HG03066 (cell line): Measurements from ENCODE around the gene ARFGEF2.
A peak's percentile ranks its signal among the peaks of the same experiment; 100 is the strongest.
"Not testable (repeated sequence)": the region's sequence is repeated elsewhere in the genome, so short reads cannot be mapped to it uniquely, and the experiment has no call there.

ENCODE experiments used
- ATAC-seq: cut with Tn5 transposase; IDR thresholded peaks from one replicate; pipeline ENCODE4 v1.9.1; 2021; ENCODE audit warnings: low read depth; ENCODE audit not compliant: unreplicated experiment

Gene ARFGEF2

DNA sequence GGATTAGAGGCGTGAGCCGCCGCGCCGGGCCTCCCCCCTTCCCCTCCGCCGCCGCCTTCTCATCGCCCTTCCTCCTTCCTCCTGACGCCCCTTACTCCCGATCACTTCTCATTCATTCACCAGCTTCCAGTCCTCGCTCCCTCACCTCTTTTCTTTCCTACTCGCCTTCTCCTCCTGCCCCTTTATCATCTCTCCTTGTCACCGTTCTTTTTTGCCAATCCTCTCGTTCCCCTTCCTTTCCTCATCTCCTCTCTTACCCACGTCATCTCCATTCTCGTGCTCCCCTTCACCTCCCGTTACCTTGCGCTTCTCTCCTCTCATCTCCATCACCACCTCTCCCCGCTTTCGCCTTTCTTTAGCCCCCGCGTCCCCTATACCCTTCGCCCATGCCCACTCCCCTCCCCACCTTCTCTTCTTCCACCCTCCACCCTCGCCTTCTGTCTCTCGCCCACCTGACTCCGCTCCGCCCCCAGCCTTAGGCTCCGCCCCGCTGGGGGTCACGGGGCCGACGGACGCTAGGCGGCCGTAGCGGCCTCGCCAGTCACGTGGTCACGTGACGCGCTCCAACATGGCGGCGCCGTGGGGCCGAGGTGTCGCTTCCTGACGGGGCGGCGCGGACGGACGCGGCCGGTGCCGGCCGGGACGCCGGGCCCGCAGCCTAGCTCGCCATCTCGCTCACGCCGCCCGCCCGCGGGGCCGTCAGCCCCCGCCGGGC, at the start of gene ARFGEF2:
Gene ARFGEF2 (plus strand): TSS at position 544 of the 715 bp plus-strand sequence. CDS start 179 bp downstream, outside the sequence.
- ATAC-seq: peak; percentile 77

DNA sequence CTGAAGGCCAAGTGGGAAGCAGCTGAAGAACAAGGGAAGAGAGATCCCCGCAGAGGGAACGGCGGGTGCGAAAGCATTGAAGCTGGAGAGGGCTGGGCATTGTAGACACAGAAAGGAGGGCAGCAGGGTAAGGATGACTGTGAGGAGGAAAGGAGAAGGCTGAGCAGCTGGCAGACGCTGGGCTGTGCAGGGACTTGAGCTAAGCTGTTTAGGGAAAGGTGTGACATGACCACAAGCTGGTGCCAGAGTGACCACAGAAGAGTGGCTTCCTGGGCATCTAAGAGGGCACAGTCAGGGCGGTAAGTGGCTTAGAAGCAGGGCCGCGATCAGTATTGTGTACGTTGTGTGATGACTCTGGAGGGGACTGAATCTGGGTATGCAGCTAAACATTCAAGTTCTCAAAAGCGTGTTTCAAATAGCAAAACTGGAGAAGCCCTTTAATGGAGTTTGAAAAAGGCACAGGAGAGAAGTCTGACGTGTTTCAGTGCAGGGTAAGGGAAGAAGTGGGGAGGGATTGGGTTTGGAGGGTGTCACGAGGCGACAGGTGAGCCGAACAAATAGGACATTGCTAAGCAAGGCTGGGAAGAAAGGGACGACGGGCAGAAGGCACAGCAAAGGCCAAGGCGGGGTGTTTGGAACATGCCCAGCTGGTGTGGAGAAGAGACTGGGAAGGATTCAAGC, 46.1 kb upstream of the ARFGEF2 start:
- ATAC-seq: no peak

DNA sequence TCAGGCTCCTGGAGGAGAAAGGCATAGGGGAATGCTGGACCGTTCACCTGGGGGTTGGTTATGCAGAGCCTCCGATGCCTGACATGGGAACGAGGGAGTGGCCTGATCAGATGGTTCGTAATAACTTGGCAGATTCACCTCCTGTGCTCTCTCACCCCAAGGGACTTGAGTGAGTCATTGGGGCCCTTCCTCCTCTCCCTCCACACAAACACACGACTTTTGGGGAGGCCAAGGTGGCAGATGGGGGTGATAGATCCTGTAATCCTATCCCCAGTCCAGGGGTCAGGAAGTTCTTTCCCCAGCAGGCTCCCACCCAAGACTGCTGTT, 45.6 kb upstream of the ARFGEF2 start:
- no peak for ATAC-seq

DNA sequence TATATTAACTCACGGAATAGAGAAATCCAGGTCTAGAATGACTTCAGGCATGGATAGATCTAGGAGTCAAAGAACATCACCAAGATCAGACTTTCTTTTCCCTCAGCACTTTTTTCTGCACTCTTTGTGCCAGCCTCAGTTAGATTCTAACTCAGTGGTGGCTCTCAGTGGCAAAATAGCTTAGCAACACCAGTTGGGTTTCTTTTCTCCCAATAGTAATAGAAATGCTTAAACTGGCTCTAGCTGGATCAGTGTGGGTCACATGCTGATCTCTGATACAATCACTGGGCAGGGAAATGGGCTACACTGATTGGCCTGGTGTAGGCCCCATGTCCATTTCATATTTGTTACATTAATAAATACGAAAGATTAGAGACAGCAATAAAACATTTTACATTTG, 44.2 kb upstream of the ARFGEF2 start:
- ATAC-seq: no peak

GRCh38 chr20:48878534-48879248, 42.8 kb upstream of the ARFGEF2 start:
- ATAC-seq: no peak

DNA sequence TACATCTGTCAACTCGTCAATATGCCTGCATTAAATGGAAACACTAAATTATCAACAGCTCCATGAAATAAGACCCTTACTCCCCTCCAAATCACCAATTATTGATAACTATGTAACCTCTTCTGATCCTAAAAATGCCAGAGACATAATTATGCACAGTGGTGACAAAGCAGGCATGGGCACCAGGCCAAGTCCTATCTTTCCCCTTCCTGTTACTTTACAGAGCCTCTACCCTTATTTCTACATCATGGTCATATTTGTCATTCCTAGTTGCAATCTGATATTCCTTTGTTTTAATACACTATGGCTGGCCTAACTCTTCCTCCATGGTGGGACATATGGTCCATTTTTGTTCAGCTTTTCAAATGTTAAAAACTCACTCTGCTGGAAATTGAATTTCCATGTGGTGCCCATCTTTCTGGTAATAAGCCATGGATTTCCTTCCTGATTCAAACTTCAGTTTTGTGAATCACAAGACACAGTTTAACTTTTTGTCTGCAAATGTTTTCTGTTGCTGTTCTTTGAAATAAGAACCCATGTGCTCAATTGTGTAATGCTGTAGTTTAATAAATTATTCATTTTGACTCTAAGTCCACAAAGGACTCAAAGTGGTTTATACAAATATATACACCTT, 41.8 kb upstream of the ARFGEF2 start:
- ATAC-seq: no peak

GRCh38 chr20:48880331-48880730, 41.2 kb upstream of the ARFGEF2 start:
- no peak for ATAC-seq

DNA sequence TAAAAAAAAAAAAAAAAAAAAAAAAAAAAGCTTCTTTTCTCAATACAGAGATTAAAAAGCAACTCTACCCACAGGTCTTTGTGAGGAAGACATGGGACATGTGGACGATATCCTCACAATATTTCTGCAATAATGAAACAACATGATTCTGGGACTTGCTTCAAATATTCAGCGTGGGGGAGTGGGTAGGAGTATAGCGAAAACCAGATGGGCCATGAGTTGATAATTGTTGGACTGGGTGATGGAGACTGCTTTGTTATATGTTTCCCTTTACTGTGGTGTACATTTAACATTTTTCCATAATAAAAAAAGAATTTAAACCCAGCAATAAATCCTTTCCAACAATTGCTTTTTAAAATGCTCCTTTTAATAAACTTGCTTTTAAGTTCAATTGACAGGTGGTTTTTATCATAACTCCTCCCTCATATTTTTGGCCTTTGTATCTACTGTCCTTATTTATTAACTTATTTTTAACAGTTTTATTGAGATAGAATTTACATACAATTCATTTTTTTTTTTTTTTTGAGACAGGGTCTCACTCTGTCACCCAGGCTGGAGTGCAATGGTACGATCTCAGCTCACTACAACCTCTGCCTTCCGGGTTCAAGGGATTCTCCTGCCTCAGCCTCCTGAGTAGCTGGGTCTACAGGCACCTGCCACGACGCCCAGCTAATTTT, 40.4 kb upstream of the ARFGEF2 start:
- ATAC-seq: no peak

- no peak for ATAC-seq
Measured at GRCh38 chr20:48885237-48885636, 36.3 kb upstream of the ARFGEF2 start.

DNA sequence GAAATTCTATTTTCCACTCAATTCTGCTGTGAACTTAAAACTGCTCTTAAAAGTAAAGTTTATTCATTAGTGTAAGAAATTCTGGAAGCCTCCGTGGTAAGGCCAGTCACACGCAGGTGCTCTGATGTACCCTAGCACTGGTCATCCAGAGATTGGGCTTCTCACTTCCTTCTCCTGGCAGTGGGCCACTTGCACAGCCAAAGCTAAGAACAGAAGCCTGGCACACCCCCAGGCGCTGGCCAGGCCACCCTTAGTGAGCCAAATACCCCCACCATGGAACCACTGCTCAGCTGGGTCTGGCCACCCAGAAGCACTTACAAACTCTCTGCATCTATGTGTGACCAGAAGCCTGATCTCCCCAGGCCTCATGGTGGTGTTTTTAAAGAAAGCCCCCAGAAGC, 35.3 kb upstream of the ARFGEF2 start:
- no peak for ATAC-seq

DNA sequence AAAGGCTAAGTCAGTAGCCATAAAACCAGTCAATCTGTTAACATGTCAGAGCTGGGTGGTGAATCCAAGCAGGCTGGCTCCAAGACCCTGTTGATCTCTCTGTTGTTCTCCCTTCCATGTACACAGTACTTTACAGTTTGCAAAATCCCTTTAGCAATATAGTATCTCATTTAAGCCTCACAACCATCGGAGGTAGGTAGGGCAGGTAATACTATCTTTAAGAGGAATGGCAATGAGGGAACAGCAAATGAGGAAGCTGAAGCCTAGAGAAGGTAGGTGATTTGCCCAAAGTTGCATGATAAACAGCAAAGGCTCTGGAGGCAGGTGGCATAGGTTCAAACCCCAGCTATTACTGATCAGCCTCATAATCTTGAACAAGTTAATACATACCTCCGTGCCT, 34.7 kb upstream of the ARFGEF2 start:
- ATAC-seq: no peak

GRCh38 chr20:48888517-48888916, 33.0 kb upstream of the ARFGEF2 start:
- not testable (repeated sequence) for ATAC-seq

- no peak for ATAC-seq
Measured at GRCh38 chr20:48889140-48889790, 32.2 kb upstream of the ARFGEF2 start.

DNA sequence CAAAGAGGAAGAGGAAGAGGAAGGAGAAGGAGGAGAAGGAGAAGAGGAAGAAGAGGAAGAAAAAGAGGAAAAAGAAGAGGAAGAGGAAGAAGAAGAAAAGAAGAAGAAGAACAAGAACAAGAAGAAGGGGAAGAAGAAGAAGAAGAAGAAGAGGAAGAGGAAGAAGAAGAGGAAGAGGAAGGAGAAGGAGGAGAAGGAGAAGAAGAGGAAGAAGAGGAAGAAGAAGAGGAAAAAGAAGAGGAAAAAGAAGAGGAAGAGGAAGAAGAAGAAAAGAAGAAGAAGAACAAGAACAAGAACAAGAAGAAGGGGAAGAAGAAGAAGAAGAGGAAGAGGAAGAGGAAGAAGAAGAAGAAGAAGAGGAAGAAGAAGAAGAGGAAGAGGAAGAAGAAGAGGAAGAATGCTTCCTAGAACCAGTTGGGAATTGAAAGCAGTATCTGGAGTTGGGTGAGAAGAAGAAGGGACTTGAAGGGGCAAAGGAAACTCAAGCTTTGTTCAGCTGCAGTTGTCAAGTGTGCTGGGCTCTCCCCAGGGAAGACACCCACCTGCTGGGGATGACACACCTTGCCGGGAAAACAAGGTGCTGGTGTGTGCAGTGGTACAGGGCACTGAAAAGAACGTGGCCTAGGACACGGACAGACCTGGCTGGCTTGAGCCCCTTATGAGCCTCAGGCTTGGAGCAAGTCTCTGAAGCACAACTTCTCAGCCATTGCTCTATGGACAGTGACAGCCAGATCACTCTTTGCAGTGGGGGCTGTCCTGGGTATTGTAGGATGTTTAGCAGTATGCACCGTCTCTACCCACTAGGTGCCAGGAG, 30.1 kb upstream of the ARFGEF2 start:
- no peak for ATAC-seq

DNA sequence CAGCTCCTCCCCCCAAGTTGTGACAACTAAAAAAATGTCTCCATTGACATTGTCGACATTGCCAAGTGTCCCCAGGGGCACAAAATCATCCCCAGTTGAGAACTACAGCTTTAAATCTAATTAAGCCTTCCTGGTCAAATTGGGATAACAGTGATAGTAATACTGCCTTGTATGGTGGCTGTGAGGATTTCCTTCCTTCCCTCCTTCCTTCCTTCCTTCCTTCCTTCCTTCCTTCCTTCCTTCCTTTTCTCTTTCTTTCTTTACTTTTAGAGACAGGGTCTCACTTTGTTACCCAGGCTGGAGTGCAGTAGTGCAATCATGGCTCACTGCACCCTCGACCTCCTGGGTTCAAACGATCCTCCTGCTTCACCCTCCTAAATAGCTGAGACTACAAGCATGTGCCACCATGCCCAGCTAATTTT, 29.5 kb upstream of the ARFGEF2 start:
- ATAC-seq: no peak

GRCh38 chr20:48892891-48893290, 28.6 kb upstream of the ARFGEF2 start:
- no peak for ATAC-seq

- no peak for ATAC-seq
Measured at GRCh38 chr20:48893374-48893773, 28.1 kb upstream of the ARFGEF2 start.

DNA sequence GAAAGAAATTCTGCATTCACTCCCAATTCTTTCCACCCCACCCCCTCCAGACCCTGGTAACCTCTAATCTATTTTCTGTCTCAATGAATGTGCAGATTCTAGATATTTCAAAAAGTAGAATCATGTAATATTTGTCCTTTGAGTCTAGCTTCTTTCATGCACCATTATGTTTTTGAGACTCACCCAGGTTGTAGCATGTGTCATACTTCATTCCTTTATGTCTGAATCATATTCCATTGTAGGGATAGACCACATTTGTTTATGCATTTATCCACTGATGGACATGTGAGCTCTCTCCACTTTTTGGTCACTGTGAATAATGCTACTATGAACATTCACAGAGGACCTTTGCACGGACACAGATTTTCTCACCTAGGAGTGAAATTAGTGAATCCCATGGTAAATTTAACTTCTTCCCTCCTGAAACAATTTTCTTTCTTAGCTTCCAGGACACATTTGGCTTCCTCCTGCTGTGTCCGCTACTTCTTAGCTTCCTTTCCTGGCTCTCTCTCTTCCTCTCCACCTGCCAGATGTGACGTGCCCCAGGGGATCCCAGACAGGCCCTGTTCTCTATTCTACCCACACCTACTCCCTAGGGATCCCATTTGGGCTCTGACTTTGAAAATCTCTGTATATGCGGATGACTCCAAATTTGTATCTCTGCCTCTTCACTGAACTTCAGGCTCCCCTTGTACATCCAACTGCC, 24.1 kb upstream of the ARFGEF2 start:
- no peak for ATAC-seq

DNA sequence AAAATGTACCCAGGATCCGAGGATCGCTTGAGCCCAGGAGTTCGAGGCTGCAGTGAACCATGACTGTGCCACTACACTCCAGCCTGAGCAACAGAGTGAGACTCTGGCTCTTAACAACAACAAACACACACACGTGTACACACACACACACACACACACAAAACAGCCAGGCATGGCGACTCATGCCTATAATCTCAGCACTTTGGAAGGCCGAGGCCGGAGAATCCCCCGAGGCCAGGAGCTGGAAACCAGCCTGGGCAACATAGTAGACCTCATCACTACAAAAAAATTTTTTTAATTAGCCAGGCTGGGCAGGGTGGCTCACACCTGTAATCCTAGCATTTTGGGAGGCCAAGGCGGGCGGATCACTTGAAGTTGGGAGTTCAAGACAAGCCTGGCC, 23.3 kb upstream of the ARFGEF2 start:
- no peak for ATAC-seq
